ENCODE results near the gene EPHB2. TPM values are rescaled to one million over a fixed set of nuclear protein-coding genes. Genes with fewer than 3 reads are reported as not detected.
A peak's percentile ranks its signal among the peaks of the same experiment; 100 is the strongest.

Gene EPHB2
- total and polyA plus RNA-seq, 2 of the 4 experiments (the other 2 are of a cell fraction): 52.3 to 58.8 TPM

GRCh38 chr1:22778408-22778807 lies 67.8 kb downstream of the EPHB2 start:
- H3K23ac ChIP-seq (ENCODE audit: low read depth, low read length): no peak overlapping the region
- no peak overlapping the region for H3K14ac ChIP-seq (replicated peaks; ENCODE audit: low read depth, low read length)
- no peak for DNase-seq
- peaks cover 35 to 82% of the 10 kb centered on the region in 2 experiments for H3K79me1 ChIP-seq (ENCODE audit: low read depth in 1 of 2, low read length in 2 of 2)
- H2BK20ac ChIP-seq (ENCODE audit: low read depth, low read length): no peak overlapping the region
- TF ChIP-seq SMC3 (IDR thresholded peaks at IDR 0.05; ENCODE audit: low read depth, low read length) (no peak), CHD1 (IDR thresholded peaks at IDR 0.05; ENCODE audit: low read depth, low read length) (no peak), ELK1 (IDR thresholded peaks at IDR 0.05; ENCODE audit: borderline replicate concordance, low read depth, low read length) (no peak), MXI1 (IDR thresholded peaks at IDR 0.05; ENCODE audit: borderline replicate concordance, low read depth, low read length) (no peak), MAFK (IDR thresholded peaks at IDR 0.05; ENCODE audit: low read depth, low read length) (no peak), RCOR1 (IDR thresholded peaks at IDR 0.05; ENCODE audit: insufficient replicate concordance, low read length) (no peak), NFE2L2 (IDR thresholded peaks at IDR 0.05; ENCODE audit: low read depth, low read length) (no peak)
- TF ChIP-seq, protein P1, sequence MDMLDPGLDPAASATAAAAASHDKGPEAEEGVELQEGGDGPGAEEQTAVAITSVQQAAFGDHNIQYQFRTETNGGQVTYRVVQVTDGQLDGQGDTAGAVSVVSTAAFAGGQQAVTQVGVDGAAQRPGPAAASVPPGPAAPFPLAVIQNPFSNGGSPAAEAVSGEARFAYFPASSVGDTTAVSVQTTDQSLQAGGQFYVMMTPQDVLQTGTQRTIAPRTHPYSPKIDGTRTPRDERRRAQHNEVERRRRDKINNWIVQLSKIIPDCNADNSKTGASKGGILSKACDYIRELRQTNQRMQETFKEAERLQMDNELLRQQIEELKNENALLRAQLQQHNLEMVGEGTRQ (IDR thresholded peaks at IDR 0.05; ENCODE audit: low read depth, low read length): no peak
- in situ Hi-C loops (cut with MboI; ENCODE audit: low sequenced_read_pairs) (no loop called here), intact Hi-C loops (cut with micrococcal nuclease) (no loop called here), dilution Hi-C loops (cut with HindIII; ENCODE audit: low sequenced_read_pairs, unreplicated experiment) (no loop called here)
- no peak overlapping the region for H3K9ac ChIP-seq (ENCODE audit: low read depth, low read length)
- no TSS peak for BruUV-seq (replicated peaks)
- H4K5ac ChIP-seq (ENCODE audit: low read depth, low read length): no peak overlapping the region
- H3K9me1 ChIP-seq (ENCODE audit: insufficient read depth, low read length): peaks cover 19% of the 10 kb centered on the region; the same call in 1 of the 2 replicates
- H3K56ac ChIP-seq (ENCODE audit: extremely low read depth, insufficient read depth, low read length): no peak overlapping the region
- H3K27me3 ChIP-seq (ENCODE audit: control insufficient read depth, insufficient read depth, low read length): no peaks in the 10 kb centered on the region
- ChIA-PET POLR2A (ENCODE audit: unreplicated experiment) (no interaction called here), CTCF (no interaction called here)
- no peak overlapping the region; the same call in 1 of the 2 replicates for H2BK120ac ChIP-seq (ENCODE audit: low read depth, low read length)
- H3K4me3 ChIP-seq (ENCODE audit: insufficient read depth, low read depth, low read length): no peak overlapping the region
- no peak overlapping the region for H2BK5ac ChIP-seq (ENCODE audit: low read depth, low read length, poor library complexity, severe bottlenecking)
- H3K4me1 ChIP-seq (ENCODE audit: control insufficient read depth, insufficient read depth, low read length): peaks cover 16% of the 10 kb centered on the region
- H3K27ac ChIP-seq (ENCODE audit: insufficient read depth, low read length): no peak overlapping the region
- H3K36me3 ChIP-seq (ENCODE audit: control insufficient read depth, insufficient read depth, low read length): 0 out of 2 replicates have a peak, but pooled peaks cover 1% of the 10 kb centered on the region
- H2AK5ac ChIP-seq (ENCODE audit: low read depth, low read length): no peak overlapping the region
- H4K20me1 ChIP-seq (ENCODE audit: insufficient read depth, low read length): peaks cover 71% of the 10 kb centered on the region
- no peak overlapping the region; the same call in 1 of the 2 replicates for H3K4me2 ChIP-seq (ENCODE audit: low read depth, low read length)
- no peak for ATAC-seq (ENCODE audit: low read depth)
- H4K8ac ChIP-seq (ENCODE audit: low read depth in 2 of 2, low read length in 2 of 2): no peak overlapping the region
- H2AFZ ChIP-seq (replicated peaks; ENCODE audit: low read length, poor library complexity): peak overlapping the region; percentile 24
- H3K4ac ChIP-seq (ENCODE audit: low read depth, low read length): no peak overlapping the region
- peak overlapping the region; percentile 61 for H2AK9ac ChIP-seq (replicated peaks; ENCODE audit: low read depth, low read length, poor library complexity)
- 0 out of 2 replicates have a peak overlapping the region, but pooled peaks have one; percentile 1 for H4K91ac ChIP-seq (ENCODE audit: insufficient read depth, low read depth, low read length)
- no peak overlapping the region for H3K18ac ChIP-seq (ENCODE audit: low read depth, low read length)
- no CpG with 5 or more reads among the region's 2 CpGs for WGBS, 2 experiments (ENCODE audit: extremely low coverage in 2 of 2, insufficient read length in 1 of 2)
- H3K9me3 ChIP-seq (ENCODE audit: control insufficient read depth, insufficient read depth, low read length): no peaks in the 10 kb centered on the region
- no peak overlapping the region for H2BK15ac ChIP-seq (ENCODE audit: low read depth, low read length)

All from IMR-90 (cell line).